Measurements from ENCODE around the gene PDCD11.

PDCD11 gene

GRCh38 chr10:103429647-103430046 is 33.2 kb downstream of the PDCD11 start:
- DNase-seq (ENCODE audit: low spot score) = no peak
- in situ Hi-C loops (cut with MboI; ENCODE audit: low sequenced_read_pairs, unreplicated experiment) = no loop called here
- no peak for TF ChIP-seq CTCF (IDR thresholded peaks at IDR 0.05; ENCODE audit: borderline replicate concordance, control extremely low read depth, extremely low read depth, insufficient read depth, missing control alignments)

- in situ Hi-C loops (cut with MboI; ENCODE audit: low sequenced_read_pairs, unreplicated experiment) = no loop called here
Measured at GRCh38 chr10:103431902-103432301, 35.5 kb downstream of the PDCD11 start.

GRCh38 chr10:103433858-103434257 is 37.4 kb downstream of the PDCD11 start:
- in situ Hi-C loops (cut with MboI; ENCODE audit: low sequenced_read_pairs, unreplicated experiment) = no loop called here
- DNase-seq (ENCODE audit: low spot score) = no peak
- no peak for TF ChIP-seq CTCF (IDR thresholded peaks at IDR 0.05; ENCODE audit: borderline replicate concordance, control extremely low read depth, extremely low read depth, insufficient read depth, missing control alignments)

More at GRCh38 chr10:103431902-103432301, 35.5 kb downstream of the PDCD11 start:
- TF ChIP-seq CTCF (IDR thresholded peaks at IDR 0.05; ENCODE audit: borderline replicate concordance, control extremely low read depth, extremely low read depth, insufficient read depth, missing control alignments) = no peak
- no peak for DNase-seq (ENCODE audit: low spot score)

- DNase-seq (ENCODE audit: low spot score) = no peak
- TF ChIP-seq CTCF (IDR thresholded peaks at IDR 0.05; ENCODE audit: borderline replicate concordance, control extremely low read depth, extremely low read depth, insufficient read depth, missing control alignments) = no peak
- in situ Hi-C loops (cut with MboI; ENCODE audit: low sequenced_read_pairs, unreplicated experiment) = no loop called here
Measured at GRCh38 chr10:103439776-103440175, 43.4 kb downstream of the PDCD11 start.

- in situ Hi-C loops (cut with MboI; ENCODE audit: low sequenced_read_pairs, unreplicated experiment) = no loop called here
- TF ChIP-seq CTCF (IDR thresholded peaks at IDR 0.05; ENCODE audit: borderline replicate concordance, control extremely low read depth, extremely low read depth, insufficient read depth, missing control alignments) = no peak
- no peak for DNase-seq (ENCODE audit: low spot score)
Measured at GRCh38 chr10:103440416-103440815, 44.0 kb downstream of the PDCD11 start.

GRCh38 chr10:103441206-103441605 is 44.8 kb downstream of the PDCD11 start:
- in situ Hi-C loops (cut with MboI; ENCODE audit: low sequenced_read_pairs, unreplicated experiment) = no loop called here
- TF ChIP-seq CTCF (IDR thresholded peaks at IDR 0.05; ENCODE audit: borderline replicate concordance, control extremely low read depth, extremely low read depth, insufficient read depth, missing control alignments) = no peak
- no peak for DNase-seq (ENCODE audit: low spot score)

GRCh38 chr10:103441611-103442010 is 45.2 kb downstream of the PDCD11 start:
- no peak for TF ChIP-seq CTCF (IDR thresholded peaks at IDR 0.05; ENCODE audit: borderline replicate concordance, control extremely low read depth, extremely low read depth, insufficient read depth, missing control alignments)
- no peak for DNase-seq (ENCODE audit: low spot score)
- in situ Hi-C loops (cut with MboI; ENCODE audit: low sequenced_read_pairs, unreplicated experiment) = no loop called here
